ENCODE measurements around the gene CCHCR1.
A peak's percentile ranks its signal among the peaks of the same experiment; 100 is the strongest.

Gene CCHCR1

GRCh38 chr6:31125586-31126363 is 31.8 kb downstream of the CCHCR1 start:
- DNase-seq: no peak

GRCh38 chr6:31125162-31125561 is 32.4 kb downstream of the CCHCR1 start:
- DNase-seq: peak; percentile 85

GRCh38 chr6:31122791-31123706 is 34.6 kb downstream of the CCHCR1 start:
- DNase-seq: peak; percentile 88

DNA sequence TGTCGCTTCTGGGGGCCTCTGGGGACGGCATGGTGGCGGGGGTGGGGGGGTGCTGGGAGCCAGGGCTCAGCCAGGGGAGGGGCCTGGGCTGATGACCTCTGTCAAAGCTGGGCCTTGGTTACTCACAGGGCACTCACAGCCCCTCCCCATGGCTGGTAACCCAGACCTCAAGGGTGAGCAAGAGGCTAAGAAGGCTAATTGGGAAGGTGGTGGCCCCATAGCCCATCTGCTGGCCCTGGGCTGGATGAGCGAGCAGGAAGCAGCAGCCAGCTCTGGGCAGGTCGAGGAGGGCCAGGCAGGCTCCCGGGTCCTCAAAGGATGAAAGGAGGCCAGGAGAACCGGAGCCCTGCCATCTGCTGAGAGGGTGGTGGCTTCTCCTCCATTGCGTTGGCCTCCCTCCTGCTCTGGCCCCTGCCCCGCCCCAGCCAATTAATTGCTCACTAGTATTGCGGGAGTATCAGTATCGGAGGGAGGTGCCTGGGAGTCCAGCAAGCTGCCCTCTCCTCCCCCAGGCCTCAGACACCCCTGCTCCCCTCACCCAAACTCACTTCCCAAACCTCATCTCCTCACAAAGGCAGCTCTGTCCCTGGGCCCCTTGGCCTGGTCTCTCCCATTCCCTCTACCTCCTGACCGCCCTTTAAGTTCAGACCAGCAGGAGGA is 36.3 kb downstream of the CCHCR1 start:
- DNase-seq: no peak

DNA sequence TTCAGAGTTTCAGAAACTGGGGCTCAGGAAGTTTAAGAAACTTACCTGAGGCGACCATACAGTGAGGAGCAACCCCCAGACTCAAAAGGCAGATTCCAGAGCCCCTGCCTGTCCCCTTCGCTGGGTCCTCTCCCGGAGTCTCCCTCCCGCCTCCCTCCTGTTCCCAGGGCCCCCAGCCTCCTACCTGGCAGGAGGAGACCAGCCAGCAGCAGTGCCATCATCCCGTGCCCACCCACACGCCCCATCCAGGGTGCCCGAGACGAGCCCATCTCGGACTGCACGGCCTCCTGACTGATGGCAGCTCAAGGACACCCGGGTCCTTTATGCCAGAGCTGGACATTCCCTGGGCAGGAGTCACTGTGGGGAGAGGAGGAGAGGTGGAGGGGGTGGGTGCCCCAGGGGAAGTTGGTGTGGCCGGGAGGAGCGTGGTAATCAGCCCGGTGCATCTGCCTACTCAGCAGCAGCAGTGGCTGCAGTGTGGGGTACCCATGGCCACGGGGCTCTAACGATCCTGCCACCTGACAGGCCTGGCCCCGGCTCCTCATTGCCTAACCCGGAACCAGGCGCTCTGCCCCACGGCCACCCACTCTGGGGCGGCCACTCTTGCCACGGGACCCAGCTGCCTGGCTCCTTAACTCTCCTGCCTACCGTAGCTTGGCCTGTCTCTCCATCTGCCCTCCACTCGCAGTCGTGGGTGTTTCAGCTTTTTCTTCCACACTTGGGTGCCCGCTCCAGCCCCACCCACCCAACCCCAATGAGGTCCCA is 37.3 kb downstream of the CCHCR1 start, which contains the start of gene CDSN:
Gene CDSN, minus strand, starts transcription at position 296 of the 765 bp plus-strand sequence. Its CDS starts 27 bp downstream, at position 269.
- DNase-seq: no peak

DNA sequence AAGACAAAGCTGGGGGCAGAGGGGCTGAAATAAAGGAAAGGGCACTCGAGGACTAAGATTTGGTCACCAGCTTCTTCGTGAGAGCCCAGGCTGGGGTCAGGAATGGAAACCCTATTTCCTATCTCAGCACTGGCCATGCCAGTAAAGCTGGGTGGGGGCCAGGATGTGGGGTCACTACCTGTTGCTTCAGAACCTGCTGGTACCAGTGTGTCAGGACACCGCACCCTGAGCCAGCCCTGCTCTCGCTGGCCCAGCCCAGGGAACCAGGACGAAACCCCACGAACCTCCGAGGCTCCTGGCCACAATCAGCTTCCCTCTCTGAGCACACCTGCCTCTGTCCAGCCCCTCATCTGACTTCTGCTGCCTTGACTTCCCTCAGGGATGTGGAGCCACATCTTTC is 39.4 kb downstream of the CCHCR1 start:
- DNase-seq: no peak

DNA sequence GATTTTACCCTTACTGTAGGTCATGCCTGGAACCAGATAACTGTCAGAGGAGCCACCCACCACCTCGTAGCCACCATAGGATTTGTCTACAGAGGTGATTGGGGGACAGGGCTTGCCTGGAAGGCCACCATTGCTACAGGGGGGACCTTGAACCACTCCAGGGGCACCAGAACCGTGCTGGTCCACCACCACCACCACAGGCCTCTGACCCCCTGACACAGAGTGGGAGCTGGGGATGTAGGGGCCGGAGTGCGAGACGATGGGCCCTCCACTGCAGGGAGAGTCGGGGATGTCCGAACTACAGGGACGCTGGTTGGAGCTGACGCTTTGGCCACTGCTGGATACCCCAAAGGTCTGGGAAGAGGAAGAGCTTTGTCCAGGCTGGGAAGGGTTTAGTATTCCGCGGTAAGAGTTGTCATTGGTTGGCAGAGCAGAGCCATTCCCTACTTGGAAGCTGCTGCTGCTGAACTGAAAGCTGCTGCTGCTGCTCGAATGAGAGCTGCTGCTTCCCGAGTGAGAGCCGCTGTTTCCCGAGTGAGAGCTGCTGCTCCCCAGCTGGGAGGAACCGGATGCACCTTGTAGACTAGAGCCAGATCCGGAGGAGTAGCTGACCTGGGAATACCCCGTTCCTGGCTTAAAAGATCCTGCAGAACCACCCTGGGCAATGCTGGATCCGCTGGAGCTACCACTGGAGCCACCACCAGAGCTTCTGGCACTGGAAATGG is 40.8 kb downstream of the CCHCR1 start:
- peak; percentile 51 for DNase-seq

- DNase-seq: no peak
Observed at GRCh38 chr6:31115941-31116560, 41.6 kb downstream of the CCHCR1 start.

GRCh38 chr6:31114970-31115849 is 42.4 kb downstream of the CCHCR1 start:
- no peak for DNase-seq

DNA sequence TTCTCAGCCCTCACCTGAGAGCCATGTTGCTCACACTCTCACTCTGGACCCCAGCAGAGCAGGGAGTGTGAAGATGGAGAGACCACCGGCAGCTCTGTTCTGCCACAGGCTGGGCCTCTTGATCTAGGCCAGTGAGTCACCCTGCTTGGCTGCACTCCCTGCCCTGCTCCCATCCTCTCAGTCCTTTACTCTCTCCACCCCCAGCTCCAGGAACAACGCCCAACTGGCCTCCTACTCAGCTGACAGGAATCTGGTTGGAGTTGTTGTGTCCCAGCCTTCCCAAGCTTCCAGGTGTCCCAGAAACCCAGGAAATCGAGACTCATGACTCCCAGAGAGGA is 43.1 kb downstream of the CCHCR1 start, which contains the start of gene PSORS1C1:
Gene PSORS1C1, plus strand, starts transcription at position 260 of the 338 bp plus-strand sequence. CDS start 14,833 bp downstream, outside the sequence.
- peak; percentile 81 for DNase-seq

DNA sequence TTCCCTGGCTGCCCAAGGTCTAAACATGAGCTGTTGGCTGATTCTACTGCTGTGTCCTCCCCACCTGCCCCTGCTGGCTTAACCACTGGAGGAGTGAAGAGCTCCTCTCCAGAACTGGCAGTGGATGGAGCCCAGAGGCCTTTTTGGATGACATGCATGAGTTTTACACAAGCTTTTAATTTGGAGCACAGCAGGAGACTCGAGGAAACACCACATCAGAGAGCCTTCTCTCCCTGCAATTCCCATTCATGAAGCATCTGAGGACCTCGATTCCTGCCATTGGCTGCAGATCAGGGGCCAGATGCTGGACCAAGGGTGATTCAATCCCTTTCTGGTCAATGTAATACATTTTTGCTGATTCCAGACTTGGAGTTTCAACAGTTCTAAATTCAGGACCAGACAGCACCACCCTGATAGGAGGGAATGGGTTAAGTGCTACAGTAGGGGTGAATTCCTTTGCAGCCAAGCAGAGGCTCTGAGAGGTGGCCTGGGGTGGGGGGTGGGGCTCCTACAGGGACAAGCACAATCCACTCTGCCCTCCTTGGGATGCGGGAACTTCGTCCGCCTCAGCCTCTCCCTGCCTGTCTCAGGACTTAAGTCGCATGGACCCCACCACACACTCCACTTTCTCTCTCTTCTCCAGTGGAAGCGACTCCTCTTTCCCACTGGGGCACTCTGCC is 43.6 kb downstream of the CCHCR1 start:
- DNase-seq: peak; percentile 72

- no peak for DNase-seq
Observed at GRCh38 chr6:31112478-31112877, 45.1 kb downstream of the CCHCR1 start, which contains the start of gene C6orf15. TSS of gene C6orf15 (minus strand) at chr6:31112575. CDS start at chr6:31112555, 20 bp downstream.

- DNase-seq: no peak
Observed at GRCh38 chr6:31111712-31112111, 45.9 kb downstream of the CCHCR1 start.

- DNase-seq: no peak
Observed at GRCh38 chr6:31110825-31111582, 46.6 kb downstream of the CCHCR1 start.

DNA sequence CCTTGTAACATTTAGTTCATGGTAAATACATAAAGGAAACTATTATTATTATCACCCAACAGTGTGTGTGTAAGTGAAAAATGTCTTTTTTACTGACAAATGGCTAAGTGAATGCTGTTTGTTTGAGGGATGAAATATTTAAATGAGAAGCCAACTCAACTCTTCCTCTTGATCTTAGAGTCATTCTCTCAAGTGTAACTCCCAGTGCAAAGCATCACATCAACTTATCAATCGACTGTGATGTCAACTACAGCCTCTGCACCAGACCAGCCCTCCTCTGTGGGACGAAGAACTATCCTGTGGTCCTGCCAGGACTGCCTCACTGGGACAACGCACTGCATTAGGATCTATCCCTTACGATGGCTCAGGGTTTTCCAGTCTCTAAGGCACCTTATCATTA is 50.5 kb downstream of the CCHCR1 start:
- no peak for DNase-seq

- DNase-seq: no peak
Observed at GRCh38 chr6:31103136-31103535, 54.5 kb downstream of the CCHCR1 start.

- no peak for DNase-seq
Observed at GRCh38 chr6:31098449-31098938, 59.1 kb downstream of the CCHCR1 start.

- DNase-seq: no peak
Observed at GRCh38 chr6:31096656-31097055, 60.9 kb downstream of the CCHCR1 start.

Data from right hindlimb (tissue), 1 donor.